Measurements from ENCODE around the gene PDE11A.

DNA sequence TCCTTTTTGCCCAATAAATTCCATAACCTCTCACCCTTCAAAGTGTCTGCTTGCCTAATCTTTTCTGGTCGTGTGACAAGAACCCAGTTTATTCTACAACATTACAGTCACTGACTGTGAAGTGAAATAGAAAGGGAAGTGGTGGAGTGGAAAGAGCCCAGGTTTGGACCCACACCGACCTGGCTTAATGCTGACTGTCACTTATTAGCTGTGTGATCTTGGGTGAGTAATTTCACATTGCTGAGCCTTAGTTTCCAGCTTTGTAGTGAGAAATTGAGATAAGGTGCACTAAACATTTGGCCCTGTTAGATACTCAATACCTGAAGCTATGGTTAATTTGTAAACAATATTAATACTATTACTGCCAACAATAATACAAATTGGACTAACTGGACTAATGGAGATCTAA lies 388.9 kb downstream of the PDE11A start:
- no peak for TF ChIP-seq GABPA (IDR thresholded peaks at IDR 0.05; ENCODE audit: borderline replicate concordance, insufficient read depth, low read length)
- no peak for TF ChIP-seq POLR2A (IDR thresholded peaks at IDR 0.05; ENCODE audit: control extremely low read depth in 1 of 2, low read depth in 2 of 2, low read length in 2 of 2)
- TF ChIP-seq EZH2 (IDR thresholded peaks at IDR 0.05; ENCODE audit: low read depth, low read length, severe bottlenecking), result no peak
- TF ChIP-seq, protein P1, sequence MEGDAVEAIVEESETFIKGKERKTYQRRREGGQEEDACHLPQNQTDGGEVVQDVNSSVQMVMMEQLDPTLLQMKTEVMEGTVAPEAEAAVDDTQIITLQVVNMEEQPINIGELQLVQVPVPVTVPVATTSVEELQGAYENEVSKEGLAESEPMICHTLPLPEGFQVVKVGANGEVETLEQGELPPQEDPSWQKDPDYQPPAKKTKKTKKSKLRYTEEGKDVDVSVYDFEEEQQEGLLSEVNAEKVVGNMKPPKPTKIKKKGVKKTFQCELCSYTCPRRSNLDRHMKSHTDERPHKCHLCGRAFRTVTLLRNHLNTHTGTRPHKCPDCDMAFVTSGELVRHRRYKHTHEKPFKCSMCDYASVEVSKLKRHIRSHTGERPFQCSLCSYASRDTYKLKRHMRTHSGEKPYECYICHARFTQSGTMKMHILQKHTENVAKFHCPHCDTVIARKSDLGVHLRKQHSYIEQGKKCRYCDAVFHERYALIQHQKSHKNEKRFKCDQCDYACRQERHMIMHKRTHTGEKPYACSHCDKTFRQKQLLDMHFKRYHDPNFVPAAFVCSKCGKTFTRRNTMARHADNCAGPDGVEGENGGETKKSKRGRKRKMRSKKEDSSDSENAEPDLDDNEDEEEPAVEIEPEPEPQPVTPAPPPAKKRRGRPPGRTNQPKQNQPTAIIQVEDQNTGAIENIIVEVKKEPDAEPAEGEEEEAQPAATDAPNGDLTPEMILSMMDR (IDR thresholded peaks at IDR 0.05; ENCODE audit: control extremely low read depth in 1 of 3, insufficient read depth in 1 of 3, low read depth in 1 of 3, low read length in 3 of 3), result no peak

All from H1 (cell line).